Lower leg skin (tissue), 4 donors: ENCODE data around the gene GATA2. TPM values are rescaled to one million over a fixed set of nuclear protein-coding genes. Genes with fewer than 3 reads are reported as not detected.

ENCODE experiments used
- DNase-seq, 2 donors: peaks; one replicate each; pipeline ENCODE4 v3.0.0-alpha.2; 2019; ENCODE audit warnings: low spot score in 2 of 2
- H3K4me3 ChIP-seq: fragments of 200-600 bp; sonication (generic); 2 replicates; pipeline ENCODE4 v1.5.1; 2017; ENCODE audit warnings: mild to moderate bottlenecking, low read depth; ENCODE audit not compliant: poor library complexity, severe bottlenecking
- CTCF ChIP-seq, 3 donors: fragments of 450-650 bp; IDR thresholded peaks; one replicate each; pipeline ENCODE4 v1.5.1; 2016; ENCODE audit warnings: antibody characterized with exemption in 3 of 3, mild to moderate bottlenecking in 3 of 3, moderate library complexity in 2 of 3
- POLR2A ChIP-seq, 2 donors: fragments of 450-650 bp; IDR thresholded peaks; one replicate each; pipeline ENCODE4 v1.6.1; 2016 to 2017; ENCODE audit warnings: antibody characterized with exemption in 2 of 2, mild to moderate bottlenecking in 1 of 2, moderate library complexity in 1 of 2
- WGBS, 2 donors: methylation state at CpG; one replicate each; pipeline ENCODE4 v1.1.5; 2018; 5-methylcytosine and 5-hydroxymethylcytosine counted together
- intact Hi-C: fragments of 100-400 bp; cut with DNase I; formaldehyde crosslinking; loops from one replicate; pipeline ENCODE4 v1.15.0; 2023; ENCODE audit warnings: low total_unique reads
- total RNA-seq, 4 donors: library from RNA; depleted of rRNA; stranded (reverse); fragments of >200 nt; gene quantifications; one replicate each; pipeline ENCODE4 v1.1.0, GENCODE V29; 2016

The GATA2 gene
- total RNA-seq, 4 donors from 2014 or later = 2.3 to 9.3 (median 6.6) TPM

- DNase-seq = no peak
- 14 to 16% methylated on average over 32 to 33 of the region's 33 CpGs for WGBS, 2 donors
- no peak overlapping the region for H3K4me3 ChIP-seq
- TF ChIP-seq CTCF (IDR thresholded peaks at IDR 0.05) (no peak), POLR2A (IDR thresholded peaks at IDR 0.05) (no peak)
- intact Hi-C loops = no loop called here
Measured at GRCh38 chr3:128482666-128483656, 10.0 kb downstream of the GATA2 start.

DNA sequence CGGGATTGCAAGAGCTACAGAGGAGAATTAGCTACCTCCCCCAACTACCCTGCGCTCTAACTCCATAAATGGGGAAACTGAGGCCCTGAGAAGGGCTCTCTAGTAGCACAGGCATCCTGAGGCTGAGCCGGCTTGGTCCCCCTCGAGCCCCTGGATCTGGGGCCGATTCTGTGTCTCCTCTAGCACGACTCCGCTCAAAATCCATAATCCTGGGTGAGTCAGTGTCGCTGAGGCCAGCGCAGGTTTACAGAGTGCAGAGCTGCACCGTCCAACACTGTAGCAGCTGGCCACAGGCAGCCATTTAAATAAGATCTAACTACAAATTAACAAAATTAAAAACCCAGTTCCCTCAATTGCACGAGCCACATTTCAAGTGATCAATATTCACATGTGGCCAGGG, 10.8 kb downstream of the GATA2 start:
- TF ChIP-seq CTCF (IDR thresholded peaks at IDR 0.05) (no peak), POLR2A (IDR thresholded peaks at IDR 0.05) (no peak)
- no peak for DNase-seq
- WGBS, 2 donors = 26 to 48% methylated on average over 11 of the region's 11 CpGs
- no peak overlapping the region for H3K4me3 ChIP-seq
- intact Hi-C loops = no loop called here

GRCh38 chr3:128481438-128481942, 11.5 kb downstream of the GATA2 start:
- no peak overlapping the region for H3K4me3 ChIP-seq
- intact Hi-C loops = no loop called here
- TF ChIP-seq POLR2A (IDR thresholded peaks at IDR 0.05) = no peak
- TF ChIP-seq CTCF (IDR thresholded peaks at IDR 0.05) = no peak
- DNase-seq = no peak
- WGBS, 2 donors = 30 to 47% methylated on average over 7 to 19 of the region's 19 CpGs

- intact Hi-C loops = no loop called here
- no peak overlapping the region for H3K4me3 ChIP-seq
Measured at GRCh38 chr3:128480717-128481437, 12.1 kb downstream of the GATA2 start.

GRCh38 chr3:128480278-128480677, 12.7 kb downstream of the GATA2 start:
- WGBS, 2 donors = 53 to 66% methylated on average over 11 of the region's 11 CpGs
- no peak for TF ChIP-seq CTCF (IDR thresholded peaks at IDR 0.05)
- no peak for TF ChIP-seq POLR2A (IDR thresholded peaks at IDR 0.05)
- DNase-seq = no peak
- intact Hi-C loops = no loop called here
- H3K4me3 ChIP-seq = no peak overlapping the region

More at GRCh38 chr3:128480717-128481437, 12.1 kb downstream of the GATA2 start:
- no peak for DNase-seq
- 78 to 84% methylated on average over 27 of the region's 27 CpGs for WGBS, 2 donors
- TF ChIP-seq POLR2A (IDR thresholded peaks at IDR 0.05) = no peak
- no peak for TF ChIP-seq CTCF (IDR thresholded peaks at IDR 0.05)
